Measurements from ENCODE around the gene USH2A.
"Not testable (repeated sequence)": the region's sequence is repeated elsewhere in the genome, so short reads cannot be mapped to it uniquely, and the experiment has no call there.

The USH2A gene

GRCh38 chr1:216410026-216410425, 13.2 kb downstream of the USH2A start:
- no peak for DNase-seq (ENCODE audit: low read depth in 2 of 2)

- DNase-seq (ENCODE audit: low read depth in 2 of 2), result no peak
Observed at GRCh38 chr1:216390956-216391355, 32.3 kb downstream of the USH2A start.

DNA sequence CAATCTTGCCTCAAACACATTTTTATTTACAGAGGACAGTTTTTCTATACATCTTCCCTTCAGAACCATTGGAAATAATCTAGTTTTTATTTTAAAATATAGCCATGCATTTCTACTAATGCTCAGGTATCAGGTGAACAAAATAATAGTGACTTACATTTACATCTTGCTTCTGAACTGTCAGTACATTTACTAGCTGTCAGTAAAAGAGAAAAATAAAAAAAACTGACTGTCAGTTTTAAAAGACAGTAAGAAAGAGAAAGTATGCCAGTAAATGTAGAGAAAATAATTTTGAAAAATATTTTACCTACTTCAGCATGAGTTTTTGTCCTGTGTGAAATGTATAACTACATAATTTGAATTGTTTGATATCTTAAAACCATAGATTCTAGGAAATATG, 33.5 kb downstream of the USH2A start:
- no peak for DNase-seq (ENCODE audit: low read depth in 2 of 2)

GRCh38 chr1:216388558-216388957, 34.7 kb downstream of the USH2A start:
- DNase-seq (ENCODE audit: low read depth in 2 of 2), result no peak

DNA sequence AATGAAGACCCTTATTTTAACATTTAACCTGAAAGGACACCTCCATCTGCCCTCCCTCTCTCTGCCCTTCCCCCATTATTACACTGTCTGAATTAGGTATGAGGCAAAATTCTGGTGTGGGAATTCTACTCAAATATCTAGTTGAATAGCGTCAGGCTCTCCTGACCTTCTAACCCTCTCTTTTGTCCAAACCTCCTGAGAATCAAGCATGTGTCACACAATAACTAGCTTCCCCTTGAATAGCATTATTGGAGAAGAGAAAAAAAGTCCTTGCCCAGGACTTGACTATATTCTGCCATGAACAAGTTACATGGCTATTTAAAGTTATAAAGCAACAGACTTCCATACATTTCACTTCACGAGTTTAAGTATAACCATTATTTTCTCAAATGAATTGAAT, 35.5 kb downstream of the USH2A start:
- no peak for DNase-seq (ENCODE audit: low read depth in 2 of 2)

- no peak for DNase-seq (ENCODE audit: low read depth in 2 of 2)
Observed at GRCh38 chr1:216379441-216379840, 43.8 kb downstream of the USH2A start.

DNA sequence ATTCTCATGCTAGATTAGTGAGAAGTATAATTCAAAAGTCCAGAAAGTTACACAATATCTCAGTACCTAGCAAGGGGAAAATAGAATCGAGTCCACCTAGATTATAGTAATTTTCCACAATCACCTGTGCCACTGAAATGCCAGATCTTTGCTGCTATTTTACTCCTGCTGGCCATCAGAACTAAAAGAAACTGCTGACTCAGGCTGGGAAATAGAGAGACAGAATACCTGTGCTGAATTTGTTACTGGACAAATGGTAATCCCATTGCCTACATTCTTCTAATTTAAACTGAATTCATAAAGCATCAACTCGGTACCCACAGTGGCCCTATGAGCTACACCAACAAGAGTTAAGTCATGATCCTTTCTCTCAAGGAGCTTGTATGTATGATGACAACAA, 55.0 kb downstream of the USH2A start:
- DNase-seq (ENCODE audit: low read depth in 2 of 2), result no peak

GRCh38 chr1:216366979-216367378, 56.3 kb downstream of the USH2A start:
- DNase-seq (ENCODE audit: low read depth in 2 of 2), result no peak

- no peak for DNase-seq (ENCODE audit: low read depth in 2 of 2)
Observed at GRCh38 chr1:216356945-216357344, 66.3 kb downstream of the USH2A start.

- no peak for DNase-seq (ENCODE audit: low read depth in 2 of 2)
Observed at GRCh38 chr1:216350186-216350585, 73.1 kb downstream of the USH2A start.

- no peak for DNase-seq (ENCODE audit: low read depth in 2 of 2)
Observed at GRCh38 chr1:216346526-216346925, 76.7 kb downstream of the USH2A start.

DNA sequence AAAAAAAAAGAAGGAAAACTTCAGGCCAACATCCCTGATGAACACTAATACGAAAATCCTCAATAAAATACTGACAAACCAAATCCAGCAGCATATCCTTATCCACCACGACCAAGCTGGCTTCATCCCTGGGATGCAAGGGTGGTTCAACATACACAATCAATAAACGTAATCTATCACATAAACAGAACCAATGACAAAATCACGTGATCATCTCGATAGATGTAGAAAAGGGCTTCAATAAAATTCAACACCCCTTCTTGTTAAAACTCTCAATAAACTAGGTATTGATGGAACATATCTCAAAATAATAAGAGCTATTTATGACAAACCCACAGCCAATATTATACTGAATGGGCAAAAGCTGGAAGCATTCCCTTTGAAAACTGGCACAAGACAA, 82.7 kb downstream of the USH2A start:
- not testable (repeated sequence) for DNase-seq (ENCODE audit: low read depth in 2 of 2)

- no peak for DNase-seq (ENCODE audit: low read depth in 2 of 2)
Observed at GRCh38 chr1:216332462-216332861, 90.8 kb downstream of the USH2A start.

- no peak for DNase-seq (ENCODE audit: low read depth in 2 of 2)
Observed at GRCh38 chr1:216332003-216332402, 91.2 kb downstream of the USH2A start.

GRCh38 chr1:216331211-216331610, 92.0 kb downstream of the USH2A start:
- DNase-seq (ENCODE audit: low read depth in 2 of 2), result no peak

DNA sequence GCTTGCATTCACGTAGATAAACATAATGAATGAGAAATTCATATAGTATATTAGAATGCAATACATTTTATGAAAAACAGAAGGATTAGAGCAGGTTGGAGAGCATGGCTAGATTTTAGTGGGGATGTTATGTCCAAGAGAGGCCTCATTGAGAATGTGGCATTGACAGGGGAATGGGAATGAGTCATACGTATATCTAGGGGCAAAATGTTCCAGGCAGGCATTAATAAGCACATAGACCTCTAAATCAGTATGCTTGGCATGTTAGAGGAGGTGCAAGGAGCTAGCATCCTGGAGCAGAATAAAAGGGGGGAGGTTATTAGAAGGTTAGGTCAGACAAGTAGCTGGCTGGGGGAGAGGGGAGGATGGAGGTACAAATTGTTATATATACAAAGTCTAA, 93.0 kb downstream of the USH2A start:
- no peak for DNase-seq (ENCODE audit: low read depth in 2 of 2)

DNA sequence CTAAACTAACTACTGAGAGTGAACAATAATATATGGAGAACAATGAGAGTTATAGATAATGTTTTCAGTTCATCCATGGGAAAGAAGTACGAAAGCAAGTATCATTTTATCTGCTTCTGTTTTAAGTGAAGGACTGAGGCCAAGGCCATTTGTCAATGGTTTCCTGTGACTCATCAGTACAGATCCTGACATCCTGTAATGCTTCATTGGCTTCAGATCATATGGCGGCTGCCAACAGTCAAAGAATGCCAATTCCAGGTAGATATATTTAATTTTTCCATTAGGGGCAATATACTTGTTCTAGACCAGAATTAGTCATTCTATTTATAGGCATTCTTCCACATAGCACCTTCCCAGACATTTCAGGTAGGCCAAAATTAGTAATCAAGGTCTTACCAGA, 97.3 kb downstream of the USH2A start:
- DNase-seq (ENCODE audit: low read depth in 2 of 2), result no peak

GRCh38 chr1:216325336-216325735, 97.9 kb downstream of the USH2A start:
- DNase-seq (ENCODE audit: low read depth in 2 of 2), result no peak

DNA sequence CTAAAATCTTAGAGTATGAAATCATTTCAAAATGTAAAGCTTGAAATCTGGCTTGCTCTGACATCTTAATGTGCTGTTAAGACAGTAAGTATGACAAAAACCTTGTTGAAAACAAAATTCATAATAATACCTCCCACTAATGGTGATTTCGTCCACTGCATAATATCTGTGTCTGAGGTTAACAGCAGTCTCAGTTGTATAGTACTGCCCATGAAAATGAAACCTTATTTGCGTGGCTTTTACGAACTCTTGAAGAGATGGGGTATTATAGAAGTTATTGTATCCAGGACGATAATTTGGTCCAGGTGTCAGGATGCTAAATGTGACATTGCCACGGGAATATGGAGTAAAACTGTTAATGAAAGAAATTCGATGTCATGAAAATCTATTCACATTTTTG, 99.9 kb downstream of the USH2A start:
- no peak for DNase-seq (ENCODE audit: low read depth in 2 of 2)

- no peak for DNase-seq (ENCODE audit: low read depth in 2 of 2)
Observed at GRCh38 chr1:216314379-216315095, 108.7 kb downstream of the USH2A start.

- peak; percentile 24 to 29 for DNase-seq (ENCODE audit: low read depth in 2 of 2)
Observed at GRCh38 chr1:216310776-216311175, 112.5 kb downstream of the USH2A start.

DNA sequence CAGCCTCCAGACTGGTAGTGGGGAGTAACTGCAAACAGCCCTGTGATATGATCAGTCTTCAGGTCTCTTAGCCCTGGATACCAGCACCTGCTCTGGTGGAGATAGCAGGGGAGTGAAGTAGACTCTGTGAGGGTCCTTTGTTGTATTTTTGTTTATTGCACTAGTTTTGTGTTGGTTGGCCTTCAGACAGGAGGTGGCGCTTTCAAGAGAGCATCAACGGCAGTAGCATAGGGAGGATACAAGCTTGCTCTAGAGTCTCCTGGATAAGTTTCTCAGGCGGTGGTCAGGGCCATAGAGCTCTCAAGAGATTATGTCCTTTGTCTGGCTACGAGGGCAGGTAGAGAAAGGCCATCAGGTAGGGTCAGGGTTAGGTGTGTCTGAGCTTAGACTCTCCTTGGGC, 116.4 kb downstream of the USH2A start:
- DNase-seq (ENCODE audit: low read depth in 2 of 2), result no peak

DNA sequence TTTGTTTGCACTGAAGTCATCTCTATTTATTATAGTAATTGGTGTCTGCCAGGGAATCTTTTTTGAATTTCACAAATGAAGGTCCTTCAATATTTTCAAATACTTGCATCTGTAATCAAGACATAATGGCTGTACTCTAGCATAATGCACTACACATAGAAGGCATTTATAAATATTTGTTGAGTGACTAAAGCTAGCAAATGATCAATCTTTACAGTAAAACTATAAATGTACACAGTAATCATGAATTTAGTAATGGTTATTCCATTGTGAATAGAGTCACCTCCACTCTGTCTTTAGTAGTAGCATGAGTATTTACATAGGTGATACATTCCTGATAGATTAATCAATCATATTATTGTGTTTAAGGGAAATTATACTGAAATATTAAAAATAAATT, 119.6 kb downstream of the USH2A start:
- DNase-seq (ENCODE audit: low read depth in 2 of 2), result no peak

DNA sequence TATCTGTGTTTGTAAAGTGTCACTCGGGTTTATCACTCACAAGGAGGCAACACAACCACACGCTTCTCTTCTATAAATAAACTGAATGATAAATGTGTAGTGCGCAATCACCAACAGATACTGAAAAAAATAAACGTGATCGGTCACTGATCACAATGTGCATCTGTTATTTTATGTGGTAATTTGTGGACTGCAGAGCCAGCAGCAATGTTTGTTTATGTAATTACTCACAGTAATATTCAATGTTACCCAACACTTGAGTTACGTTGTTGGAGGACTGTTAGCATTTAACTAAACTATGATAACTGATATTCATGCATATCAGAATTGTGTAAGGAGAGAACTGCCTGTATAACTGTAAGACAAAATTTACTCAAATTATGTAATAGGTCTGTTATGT, 129.6 kb downstream of the USH2A start:
- DNase-seq (ENCODE audit: low read depth in 2 of 2), result no peak

Measured in fibroblast of skin of left quadriceps (primary cell).